SK-N-SH (cell line): ENCODE measurements around the gene DOCK3.

Experiments used
- CTCF ChIP-seq: fragments of 200-600 bp; sonication (generic); IDR thresholded peaks from 2 replicates; pipeline ENCODE4 v1.6.1; 2017; ENCODE audit warnings: antibody characterized with exemption, mild to moderate bottlenecking, moderate library complexity
- EP300 ChIP-seq, 2 experiments: IDR thresholded peaks; 2 replicates each; pipeline versions ENCODE4 v1.4.0 to v1.6.1; 2012; ENCODE audit warnings: borderline replicate concordance in 1 of 2, low read depth in 1 of 2, low read length in 1 of 2
- FOXM1 ChIP-seq: IDR thresholded peaks from 2 replicates; pipeline ENCODE4 v1.4.0; 2012; ENCODE audit warnings: low read depth, mild to moderate bottlenecking
- MXI1 ChIP-seq: IDR thresholded peaks from 2 replicates; pipeline ENCODE4 v1.6.1; 2012; ENCODE audit warnings: mild to moderate bottlenecking, low read depth, low read length, improper control_type of control experiment
- POLR2AphosphoS5 ChIP-seq: IDR thresholded peaks from 2 replicates; pipeline ENCODE4 v1.6.1; 2012; ENCODE audit warnings: low read depth, low read length
- RCOR1 ChIP-seq: fragments of 150-350 bp; IDR thresholded peaks from 2 replicates; pipeline ENCODE4 v1.6.1; 2017; ENCODE audit warnings: antibody characterized with exemption, low read length
- REST ChIP-seq: IDR thresholded peaks from 2 replicates; pipeline ENCODE4 v1.6.1; 2012; ENCODE audit warnings: mild to moderate bottlenecking, low read depth, low read length, moderate library complexity
- RXRA ChIP-seq: IDR thresholded peaks from 2 replicates; pipeline ENCODE4 v1.4.0; 2012; ENCODE audit warnings: low read depth, mild to moderate bottlenecking, borderline replicate concordance
- TEAD4 ChIP-seq: IDR thresholded peaks from 2 replicates; pipeline ENCODE4 v1.4.0; 2012; ENCODE audit warnings: mild to moderate bottlenecking, borderline replicate concordance; ENCODE audit not compliant: insufficient read depth
- USF1 ChIP-seq: IDR thresholded peaks from 2 replicates; pipeline ENCODE4 v1.4.0; 2012; ENCODE audit warnings: low read depth, borderline replicate concordance
- USF2 ChIP-seq: fragments of 150-350 bp; IDR thresholded peaks from 2 replicates; pipeline ENCODE4 v1.6.1; 2017; ENCODE audit warnings: antibody characterized with exemption, low read length, low read depth, borderline replicate concordance
- YY1 ChIP-seq: IDR thresholded peaks from 2 replicates; pipeline ENCODE4 v1.4.0; 2012; ENCODE audit warnings: low read depth, mild to moderate bottlenecking
- TF ChIP-seq, protein P1 (sequence below): IDR thresholded peaks from 2 replicates; pipeline ENCODE4 v1.4.0; 2012; ENCODE audit warnings: low read depth
- TF ChIP-seq, protein P2 (sequence below): IDR thresholded peaks from 2 replicates; pipeline ENCODE4 v1.4.0; 2012; ENCODE audit warnings: low read depth, borderline replicate concordance

- TF ChIP-seq EP300 (IDR thresholded peaks at IDR 0.05; ENCODE audit: borderline replicate concordance in 1 of 2, low read depth in 1 of 2, low read length in 1 of 2) (no peak), USF2 (no peak), REST (no peak), MXI1 (no peak), YY1 (no peak), CTCF (no peak), USF1 (no peak), RCOR1 (no peak), TEAD4 (no peak), FOXM1 (no peak), POLR2AphosphoS5 (no peak), RXRA (no peak)
- TF ChIP-seq, protein P1, sequence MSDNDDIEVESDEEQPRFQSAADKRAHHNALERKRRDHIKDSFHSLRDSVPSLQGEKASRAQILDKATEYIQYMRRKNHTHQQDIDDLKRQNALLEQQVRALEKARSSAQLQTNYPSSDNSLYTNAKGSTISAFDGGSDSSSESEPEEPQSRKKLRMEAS = no peak
- TF ChIP-seq, protein P2, sequence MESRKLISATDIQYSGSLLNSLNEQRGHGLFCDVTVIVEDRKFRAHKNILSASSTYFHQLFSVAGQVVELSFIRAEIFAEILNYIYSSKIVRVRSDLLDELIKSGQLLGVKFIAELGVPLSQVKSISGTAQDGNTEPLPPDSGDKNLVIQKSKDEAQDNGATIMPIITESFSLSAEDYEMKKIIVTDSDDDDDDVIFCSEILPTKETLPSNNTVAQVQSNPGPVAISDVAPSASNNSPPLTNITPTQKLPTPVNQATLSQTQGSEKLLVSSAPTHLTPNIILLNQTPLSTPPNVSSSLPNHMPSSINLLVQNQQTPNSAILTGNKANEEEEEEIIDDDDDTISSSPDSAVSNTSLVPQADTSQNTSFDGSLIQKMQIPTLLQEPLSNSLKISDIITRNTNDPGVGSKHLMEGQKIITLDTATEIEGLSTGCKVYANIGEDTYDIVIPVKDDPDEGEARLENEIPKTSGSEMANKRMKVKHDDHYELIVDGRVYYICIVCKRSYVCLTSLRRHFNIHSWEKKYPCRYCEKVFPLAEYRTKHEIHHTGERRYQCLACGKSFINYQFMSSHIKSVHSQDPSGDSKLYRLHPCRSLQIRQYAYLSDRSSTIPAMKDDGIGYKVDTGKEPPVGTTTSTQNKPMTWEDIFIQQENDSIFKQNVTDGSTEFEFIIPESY = no peak
These were observed 350.3 kb downstream of the DOCK3 start for GRCh38 chr3:51024765-51025632.
